ENCODE measurements around the gene ATXN3L.

The ATXN3L gene

GRCh38 chrX:13287816-13288215, 32.0 kb downstream of the ATXN3L start:
- ChIA-PET CTCF (no interaction called here), POLR2A (no interaction called here)
- Histone ChIP-seq H3K9me3 (ENCODE audit: control insufficient read depth, insufficient read depth, low read depth, low read length) (no peaks in the 10 kb centered on the region), H3K36me3 (ENCODE audit: control insufficient read depth in 2 of 2, insufficient read depth in 1 of 2, low read length in 2 of 2) (no peaks in the 10 kb centered on the region), H3K4me1 (ENCODE audit: control insufficient read depth, insufficient read depth, low read length) (peaks cover 5% of the 10 kb centered on the region; the same call in 1 of the 2 replicates), H3K4me3 (ENCODE audit: low read depth, low read length) (no peak overlapping the region), H3K27ac (ENCODE audit: extremely low read depth, low read depth, low read length) (no peak overlapping the region)
- TF ChIP-seq ZBTB48 (tag by site-specific recombination; IDR thresholded peaks at IDR 0.05) (no peak), TRIM28 (IDR thresholded peaks at IDR 0.05; ENCODE audit: borderline replicate concordance, low read length) (no peak), ZNF146 (tag by site-specific recombination; IDR thresholded peaks at IDR 0.05) (no peak), ZNF394 (tag by site-specific recombination; IDR thresholded peaks at IDR 0.05; ENCODE audit: borderline replicate concordance) (no peak), ZNF239 (tag by site-specific recombination; IDR thresholded peaks at IDR 0.05) (no peak), KLF1 (tag by site-specific recombination; IDR thresholded peaks at IDR 0.05) (no peak), EGR2 (tag by site-specific recombination; IDR thresholded peaks at IDR 0.05; ENCODE audit: low read depth) (no peak), ZBTB11 (tag by site-specific recombination; conservative IDR thresholded peaks at IDR 0.05; ENCODE audit: low read depth) (no peak), ZNF561 (tag by site-specific recombination; IDR thresholded peaks at IDR 0.05; ENCODE audit: borderline replicate concordance) (no peak), ZNF37A (tag by site-specific recombination; IDR thresholded peaks at IDR 0.05) (no peak), ZNF704 (tag by site-specific recombination; IDR thresholded peaks at IDR 0.05) (no peak), ZSCAN5A (tag by site-specific recombination; IDR thresholded peaks at IDR 0.05) (no peak), ZNF513 (tag by site-specific recombination; IDR thresholded peaks at IDR 0.05) (no peak), ZNF416 (tag by site-specific recombination; IDR thresholded peaks at IDR 0.05) (no peak), ZNF626 (tag by site-specific recombination; IDR thresholded peaks at IDR 0.05) (no peak), OSR2 (tag by site-specific recombination; IDR thresholded peaks at IDR 0.05) (no peak), ZNF18 (tag by site-specific recombination; IDR thresholded peaks at IDR 0.05) (no peak)

GRCh38 chrX:13285693-13286092, 34.2 kb downstream of the ATXN3L start:
- no peak overlapping the region for H3K4me3 ChIP-seq (ENCODE audit: low read depth, low read length)
- no peaks in the 10 kb centered on the region for H3K36me3 ChIP-seq (ENCODE audit: control insufficient read depth in 2 of 2, insufficient read depth in 1 of 2, low read length in 2 of 2)
- no peaks in the 10 kb centered on the region for H3K9me3 ChIP-seq (ENCODE audit: control insufficient read depth, insufficient read depth, low read depth, low read length)
- ChIA-PET CTCF (interaction anchor here (0.6 kb wide), 2 partner anchors 205 to 308 kb away, joined by 3 to 4 read pairs; no protein-coding TSS in a partner anchor), POLR2A (no interaction called here)
- H3K27ac ChIP-seq (ENCODE audit: extremely low read depth, low read depth, low read length): no peak overlapping the region
- peaks cover 5% of the 10 kb centered on the region; the same call in 1 of the 2 replicates for H3K4me1 ChIP-seq (ENCODE audit: control insufficient read depth, insufficient read depth, low read length)
- no peak for TF ChIP-seq ATF2 (tag by site-specific recombination; IDR thresholded peaks at IDR 0.05; ENCODE audit: low read depth)
- no peak for TF ChIP-seq OVOL3 (tag by site-specific recombination; IDR thresholded peaks at IDR 0.05)
- TF ChIP-seq INSM2 (tag by site-specific recombination; IDR thresholded peaks at IDR 0.05): no peak
- TF ChIP-seq GLIS1 (tag by site-specific recombination; IDR thresholded peaks at IDR 0.05): no peak
- TF ChIP-seq YY2 (tag by site-specific recombination; IDR thresholded peaks at IDR 0.05): no peak
- TF ChIP-seq ZNF37A (tag by site-specific recombination; IDR thresholded peaks at IDR 0.05): no peak
- no peak for TF ChIP-seq ZNF830 (tag by site-specific recombination; IDR thresholded peaks at IDR 0.05; ENCODE audit: low read depth)
- TF ChIP-seq OSR2 (tag by site-specific recombination; IDR thresholded peaks at IDR 0.05): no peak
- no peak for TF ChIP-seq ZSCAN16 (tag by site-specific recombination; IDR thresholded peaks at IDR 0.05)

Measured in HEK293 (cell line).